GM12878 (cell line): ENCODE results near the gene THAP11.

Source experiments
- ASH2L ChIP-seq: fragments of 300-600, 200-600 bp; sonication (generic); IDR thresholded peaks from 2 replicates; pipeline ENCODE4 v1.6.1; 2017; ENCODE audit warnings: low read depth, mild to moderate bottlenecking, borderline replicate concordance
- CEBPB ChIP-seq, 2 experiments: fragments of 150-350 bp in 1 of 2; IDR thresholded peaks; 2 replicates each; pipeline ENCODE4 v1.6.1; 2012 to 2014; ENCODE audit warnings: low read depth in 2 of 2, low read length in 2 of 2, borderline replicate concordance in 1 of 2, inconsistent platforms in 1 of 2
- EZH2 ChIP-seq: IDR thresholded peaks from 2 replicates; pipeline ENCODE4 v1.6.1; 2012; ENCODE audit warnings: low read depth, mild to moderate bottlenecking, control low read depth, inconsistent platforms, low read length, borderline replicate concordance; ENCODE audit not compliant: control insufficient read depth
- FOXM1 ChIP-seq: IDR thresholded peaks from 2 replicates; pipeline ENCODE4 v1.6.1; 2012; ENCODE audit warnings: low read depth, mild to moderate bottlenecking, inconsistent platforms, low read length, moderate library complexity
- KDM1A ChIP-seq: fragments of 200-600 bp; sonication (generic); IDR thresholded peaks from 2 replicates; pipeline ENCODE4 v1.6.1; 2016; ENCODE audit warnings: borderline replicate concordance
- POLR2AphosphoS5 ChIP-seq: IDR thresholded peaks from 2 replicates; pipeline ENCODE4 v1.6.1; 2011; ENCODE audit warnings: mild to moderate bottlenecking, low read length, inconsistent platforms
- RCOR1 ChIP-seq: conservative IDR thresholded peaks from 2 replicates; pipeline ENCODE4 v1.6.1; 2012; ENCODE audit warnings: low read depth, low read length, improper control_type of control experiment
- SP1 ChIP-seq: IDR thresholded peaks from one replicate; pipeline ENCODE4 v1.6.1; 2011; ENCODE audit warnings: low read depth, low read length
- STAT1 ChIP-seq: fragments of 450-650 bp; conservative IDR thresholded peaks from 2 replicates; pipeline ENCODE4 v1.6.1; 2014; ENCODE audit warnings: antibody characterized with exemption, mild to moderate bottlenecking
- TAF1 ChIP-seq: IDR thresholded peaks from 2 replicates; pipeline ENCODE4 v1.6.1; 2011; ENCODE audit warnings: mild to moderate bottlenecking, low read depth, low read length, borderline replicate concordance
- TBL1XR1 ChIP-seq: IDR thresholded peaks from 2 replicates; pipeline ENCODE4 v1.6.1; 2012; ENCODE audit warnings: low read depth, low read length, improper control_type of control experiment
- ZZZ3 ChIP-seq: IDR thresholded peaks from 2 replicates; pipeline ENCODE4 v1.6.1; 2011; ENCODE audit warnings: low read depth; ENCODE audit not compliant: control insufficient read depth, insufficient read length
- TF ChIP-seq, protein P1 (sequence below), 3 experiments: IDR thresholded peaks in 2 of 3; conservative IDR thresholded peaks in 1 of 3; 2 replicates each; pipeline ENCODE4 v1.5.1; 2011; ENCODE audit warnings: low read depth in 3 of 3, low read length in 3 of 3, mild to moderate bottlenecking in 3 of 3, control low read depth in 2 of 3, moderate library complexity in 2 of 3, inconsistent platforms in 1 of 3, mixed read lengths in 1 of 3; ENCODE audit not compliant: control insufficient read depth in 2 of 3, insufficient read depth in 1 of 3; ENCODE audit errors: extremely low read depth in 1 of 3

DNA sequence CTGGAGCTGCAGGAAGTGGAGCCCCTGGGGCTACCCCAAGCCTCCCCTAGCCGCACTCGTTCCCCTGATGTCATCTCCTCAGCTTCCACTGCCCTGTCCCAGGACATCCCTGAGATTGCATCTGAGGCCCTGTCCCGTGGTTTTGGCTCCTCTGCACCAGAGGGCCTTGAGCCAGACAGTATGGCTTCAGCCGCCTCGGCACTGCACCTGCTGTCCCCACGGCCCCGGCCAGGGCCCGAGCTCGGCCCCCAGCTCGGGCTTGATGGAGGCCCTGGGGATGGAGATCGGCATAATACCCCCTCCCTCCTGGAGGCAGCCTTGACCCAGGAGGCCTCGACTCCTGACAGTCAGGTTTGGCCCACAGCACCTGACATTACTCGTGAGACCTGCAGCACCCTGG lies 38.5 kb downstream of the THAP11 start:
- TF ChIP-seq ASH2L = no peak
- TF ChIP-seq, protein P1, sequence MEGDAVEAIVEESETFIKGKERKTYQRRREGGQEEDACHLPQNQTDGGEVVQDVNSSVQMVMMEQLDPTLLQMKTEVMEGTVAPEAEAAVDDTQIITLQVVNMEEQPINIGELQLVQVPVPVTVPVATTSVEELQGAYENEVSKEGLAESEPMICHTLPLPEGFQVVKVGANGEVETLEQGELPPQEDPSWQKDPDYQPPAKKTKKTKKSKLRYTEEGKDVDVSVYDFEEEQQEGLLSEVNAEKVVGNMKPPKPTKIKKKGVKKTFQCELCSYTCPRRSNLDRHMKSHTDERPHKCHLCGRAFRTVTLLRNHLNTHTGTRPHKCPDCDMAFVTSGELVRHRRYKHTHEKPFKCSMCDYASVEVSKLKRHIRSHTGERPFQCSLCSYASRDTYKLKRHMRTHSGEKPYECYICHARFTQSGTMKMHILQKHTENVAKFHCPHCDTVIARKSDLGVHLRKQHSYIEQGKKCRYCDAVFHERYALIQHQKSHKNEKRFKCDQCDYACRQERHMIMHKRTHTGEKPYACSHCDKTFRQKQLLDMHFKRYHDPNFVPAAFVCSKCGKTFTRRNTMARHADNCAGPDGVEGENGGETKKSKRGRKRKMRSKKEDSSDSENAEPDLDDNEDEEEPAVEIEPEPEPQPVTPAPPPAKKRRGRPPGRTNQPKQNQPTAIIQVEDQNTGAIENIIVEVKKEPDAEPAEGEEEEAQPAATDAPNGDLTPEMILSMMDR (IDR thresholded peaks at IDR 0.05 in 2 of 3, conservative IDR thresholded peaks at IDR 0.05 in 1 of 3; ENCODE audit: control insufficient read depth in 2 of 3, extremely low read depth in 1 of 3, insufficient read depth in 1 of 3, low read depth in 3 of 3, low read length in 3 of 3) = no peak
- TF ChIP-seq RCOR1 = no peak
- no peak for TF ChIP-seq KDM1A
- no peak for TF ChIP-seq ZZZ3
- TF ChIP-seq SP1 = no peak
- TF ChIP-seq STAT1 = no peak
- TF ChIP-seq POLR2AphosphoS5 = no peak
- TF ChIP-seq CEBPB (IDR thresholded peaks at IDR 0.05; ENCODE audit: borderline replicate concordance in 1 of 2, low read depth in 2 of 2, low read length in 2 of 2) = no peak
- no peak for TF ChIP-seq FOXM1
- no peak for TF ChIP-seq EZH2
- no peak for TF ChIP-seq TAF1
- TF ChIP-seq TBL1XR1 = no peak
